Loucy (cell line): ENCODE results near the gene AADACL4.

ENCODE experiments used
- CTCF ChIP-seq: fragments of 200-600 bp; sonication (generic); conservative IDR thresholded peaks from 2 replicates; pipeline ENCODE4 v1.5.1; 2014; ENCODE audit warnings: mild to moderate bottlenecking, antibody characterized with exemption, low read length
- EZH2phosphoT487 ChIP-seq: fragments of 200-600 bp; IDR thresholded peaks from 2 replicates; pipeline ENCODE4 v1.6.1; 2018; ENCODE audit warnings: antibody characterized with exemption, mild to moderate bottlenecking, moderate library complexity, borderline replicate concordance

- TF ChIP-seq CTCF (no peak), EZH2phosphoT487 (no peak)
Measured at GRCh38 chr1:12608311-12608957, 35.5 kb upstream of the AADACL4 start.
